Panc1 (cell line): Measurements from ENCODE around the gene PDCL3. TPM values are rescaled to one million over a fixed set of nuclear protein-coding genes. Genes with fewer than 3 reads are reported as not detected.

Experiments
- ATAC-seq: fragments of 200-7000 bp; cut with Tn5 transposase; 2 replicates; pipeline ENCODE4 v1.9.1; 2020; ENCODE audit warnings: mild to moderate bottlenecking, moderate library complexity
- BruUV-seq: library from RNA; stranded (reverse); fragments of 400-500 nt; replicated peaks from 2 replicates; lab custom pipeline; 2021; lab: Mats Ljungman, UMichigan
- CTCF ChIA-PET: fragments of 300-600 bp; sonication (Branson Sonifier 250); formaldehyde crosslinking; loops from one replicate; lab custom pipeline; 2022; ENCODE audit warnings: antibody characterized with exemption; lab: Charles Lee
- POLR2A ChIA-PET: fragments of 300-600 bp; sonication (Branson Sonifier 250); formaldehyde crosslinking; loops from one replicate; lab custom pipeline; 2022; ENCODE audit warnings: antibody characterized with exemption; lab: Charles Lee
- DNase-seq: peaks from one replicate; pipeline ENCODE4 v3.0.0-alpha.2; 2010; ENCODE audit warnings: low read depth, low spot score
- H3K27ac ChIP-seq: 2 replicates; pipeline ENCODE4 v1.5.1; 2011; ENCODE audit warnings: mild to moderate bottlenecking, low read length, inconsistent platforms
- H3K27me3 ChIP-seq: fragments of 200-500 bp; sonication (Bioruptor generic); 2 replicates; pipeline ENCODE4 v1.6.0; 2014; ENCODE audit warnings: low read length, inconsistent platforms; ENCODE audit not compliant: control insufficient read depth, insufficient read depth
- H3K36me3 ChIP-seq: fragments of 200-500 bp; sonication (Bioruptor generic); 2 replicates; pipeline ENCODE4 v1.5.1; 2014; ENCODE audit warnings: inconsistent platforms, mild to moderate bottlenecking, low read length, moderate library complexity; ENCODE audit not compliant: control insufficient read depth, insufficient read depth
- H3K4me1 ChIP-seq: 2 replicates; pipeline ENCODE4 v1.5.1; 2011; ENCODE audit warnings: inconsistent platforms, mild to moderate bottlenecking, low read length, moderate library complexity; ENCODE audit not compliant: control insufficient read depth, insufficient read depth
- H3K4me3 ChIP-seq, 2 experiments: 2 replicates each; pipeline ENCODE4 v1.5.1; 2011 to 2012; ENCODE audit warnings: low read depth in 2 of 2, low read length in 2 of 2, mild to moderate bottlenecking in 2 of 2, inconsistent platforms in 1 of 2, moderate library complexity in 1 of 2
- H3K9me3 ChIP-seq: fragments of 200-500 bp; sonication (Bioruptor generic); 2 replicates; pipeline ENCODE4 v1.5.1; 2014; ENCODE audit warnings: low read depth, mild to moderate bottlenecking, inconsistent platforms, low read length, moderate library complexity; ENCODE audit not compliant: control insufficient read depth, insufficient read depth
- POLR2AphosphoS5 ChIP-seq: IDR thresholded peaks from 2 replicates; pipeline ENCODE4 v1.6.1; 2012; ENCODE audit warnings: mild to moderate bottlenecking, low read depth, low read length, moderate library complexity
- SIN3A ChIP-seq: IDR thresholded peaks from 2 replicates; pipeline ENCODE4 v1.6.1; 2012; ENCODE audit warnings: low read depth, mild to moderate bottlenecking, low read length, moderate library complexity, borderline replicate concordance; ENCODE audit not compliant: insufficient read depth
- TCF7L2 ChIP-seq: IDR thresholded peaks from 2 replicates; pipeline ENCODE4 v1.6.1; 2011; ENCODE audit warnings: mild to moderate bottlenecking, low read depth, low read length, inconsistent platforms
- in situ Hi-C: cut with HindIII; loops from 2 replicates; pipeline ENCODE4 v1.10.0; 2016; ENCODE audit warnings: low sequenced_read_pairs, low pct_unique_long_range_greater_than_20kb
- intact Hi-C: fragments of 100-400 bp; cut with micrococcal nuclease; formaldehyde crosslinking; loops from one replicate; pipeline ENCODE4 v1.10.0; 2022; ENCODE audit not compliant: unreplicated experiment
- total RNA-seq: library from RNA; stranded (reverse); gene quantifications from one replicate; pipeline ENCODE4 v1.2.1, GENCODE V29; 2021; ENCODE audit not compliant: unreplicated experiment
- TF ChIP-seq, protein P1 (sequence below), 2 experiments: IDR thresholded peaks; 2 replicates each; pipeline ENCODE4 v1.6.1; 2011 to 2012; ENCODE audit warnings: low read depth in 2 of 2, control low read depth in 1 of 2, low read length in 1 of 2, mild to moderate bottlenecking in 1 of 2, moderate library complexity in 1 of 2; ENCODE audit not compliant: insufficient read depth in 1 of 2
- TF ChIP-seq, protein P2 (sequence below): fragments of 450-650 bp; IDR thresholded peaks from 2 replicates; pipeline ENCODE4 v1.5.1; 2017; ENCODE audit warnings: mild to moderate bottlenecking

Gene PDCL3
- total RNA-seq, 1 experiment from 2014 or later = 43.1 TPM

DNA sequence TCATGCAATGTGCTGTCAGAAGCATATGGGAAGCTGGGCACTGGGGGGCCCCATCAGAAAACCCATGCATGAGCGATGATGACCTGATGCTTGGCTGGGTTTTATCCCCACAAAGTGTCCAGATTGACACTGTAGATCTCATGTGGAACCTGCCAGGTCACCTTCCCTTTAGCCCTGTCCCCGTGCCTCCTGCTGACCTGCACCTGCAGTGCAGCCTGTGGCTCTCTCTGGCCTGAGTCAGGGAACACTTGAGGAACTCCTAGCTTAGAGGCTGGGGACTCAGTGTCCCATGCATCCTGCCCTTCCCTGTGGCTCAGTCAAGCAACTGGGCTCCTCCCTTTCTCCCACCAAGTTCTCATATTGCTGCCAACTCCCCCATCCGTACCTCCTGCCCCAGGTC, 57.7 kb downstream of the PDCL3 start:
- H3K4me3 ChIP-seq = no peak overlapping the region
- H3K27ac ChIP-seq = no peak overlapping the region
- BruUV-seq = no TSS peak
- CTCF ChIA-PET = no interaction called here
- no peaks in the 10 kb centered on the region for H3K36me3 ChIP-seq
- DNase-seq = no peak
- ATAC-seq = no peak
- no peaks in the 10 kb centered on the region for H3K4me1 ChIP-seq
- H3K27me3 ChIP-seq = no peaks in the 10 kb centered on the region
- intact Hi-C loops = no loop called here
- POLR2A ChIA-PET = no interaction called here
- in situ Hi-C loops = no loop called here
- no peak for TF ChIP-seq SIN3A
- TF ChIP-seq, protein P1, sequence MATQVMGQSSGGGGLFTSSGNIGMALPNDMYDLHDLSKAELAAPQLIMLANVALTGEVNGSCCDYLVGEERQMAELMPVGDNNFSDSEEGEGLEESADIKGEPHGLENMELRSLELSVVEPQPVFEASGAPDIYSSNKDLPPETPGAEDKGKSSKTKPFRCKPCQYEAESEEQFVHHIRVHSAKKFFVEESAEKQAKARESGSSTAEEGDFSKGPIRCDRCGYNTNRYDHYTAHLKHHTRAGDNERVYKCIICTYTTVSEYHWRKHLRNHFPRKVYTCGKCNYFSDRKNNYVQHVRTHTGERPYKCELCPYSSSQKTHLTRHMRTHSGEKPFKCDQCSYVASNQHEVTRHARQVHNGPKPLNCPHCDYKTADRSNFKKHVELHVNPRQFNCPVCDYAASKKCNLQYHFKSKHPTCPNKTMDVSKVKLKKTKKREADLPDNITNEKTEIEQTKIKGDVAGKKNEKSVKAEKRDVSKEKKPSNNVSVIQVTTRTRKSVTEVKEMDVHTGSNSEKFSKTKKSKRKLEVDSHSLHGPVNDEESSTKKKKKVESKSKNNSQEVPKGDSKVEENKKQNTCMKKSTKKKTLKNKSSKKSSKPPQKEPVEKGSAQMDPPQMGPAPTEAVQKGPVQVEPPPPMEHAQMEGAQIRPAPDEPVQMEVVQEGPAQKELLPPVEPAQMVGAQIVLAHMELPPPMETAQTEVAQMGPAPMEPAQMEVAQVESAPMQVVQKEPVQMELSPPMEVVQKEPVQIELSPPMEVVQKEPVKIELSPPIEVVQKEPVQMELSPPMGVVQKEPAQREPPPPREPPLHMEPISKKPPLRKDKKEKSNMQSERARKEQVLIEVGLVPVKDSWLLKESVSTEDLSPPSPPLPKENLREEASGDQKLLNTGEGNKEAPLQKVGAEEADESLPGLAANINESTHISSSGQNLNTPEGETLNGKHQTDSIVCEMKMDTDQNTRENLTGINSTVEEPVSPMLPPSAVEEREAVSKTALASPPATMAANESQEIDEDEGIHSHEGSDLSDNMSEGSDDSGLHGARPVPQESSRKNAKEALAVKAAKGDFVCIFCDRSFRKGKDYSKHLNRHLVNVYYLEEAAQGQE (IDR thresholded peaks at IDR 0.05; ENCODE audit: insufficient read depth in 1 of 2, low read depth in 2 of 2, low read length in 1 of 2) = no peak
- TF ChIP-seq, protein P2, sequence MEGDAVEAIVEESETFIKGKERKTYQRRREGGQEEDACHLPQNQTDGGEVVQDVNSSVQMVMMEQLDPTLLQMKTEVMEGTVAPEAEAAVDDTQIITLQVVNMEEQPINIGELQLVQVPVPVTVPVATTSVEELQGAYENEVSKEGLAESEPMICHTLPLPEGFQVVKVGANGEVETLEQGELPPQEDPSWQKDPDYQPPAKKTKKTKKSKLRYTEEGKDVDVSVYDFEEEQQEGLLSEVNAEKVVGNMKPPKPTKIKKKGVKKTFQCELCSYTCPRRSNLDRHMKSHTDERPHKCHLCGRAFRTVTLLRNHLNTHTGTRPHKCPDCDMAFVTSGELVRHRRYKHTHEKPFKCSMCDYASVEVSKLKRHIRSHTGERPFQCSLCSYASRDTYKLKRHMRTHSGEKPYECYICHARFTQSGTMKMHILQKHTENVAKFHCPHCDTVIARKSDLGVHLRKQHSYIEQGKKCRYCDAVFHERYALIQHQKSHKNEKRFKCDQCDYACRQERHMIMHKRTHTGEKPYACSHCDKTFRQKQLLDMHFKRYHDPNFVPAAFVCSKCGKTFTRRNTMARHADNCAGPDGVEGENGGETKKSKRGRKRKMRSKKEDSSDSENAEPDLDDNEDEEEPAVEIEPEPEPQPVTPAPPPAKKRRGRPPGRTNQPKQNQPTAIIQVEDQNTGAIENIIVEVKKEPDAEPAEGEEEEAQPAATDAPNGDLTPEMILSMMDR = no peak
- no peak for TF ChIP-seq POLR2AphosphoS5
- no peak for TF ChIP-seq TCF7L2
- no peaks in the 10 kb centered on the region for H3K9me3 ChIP-seq

DNA sequence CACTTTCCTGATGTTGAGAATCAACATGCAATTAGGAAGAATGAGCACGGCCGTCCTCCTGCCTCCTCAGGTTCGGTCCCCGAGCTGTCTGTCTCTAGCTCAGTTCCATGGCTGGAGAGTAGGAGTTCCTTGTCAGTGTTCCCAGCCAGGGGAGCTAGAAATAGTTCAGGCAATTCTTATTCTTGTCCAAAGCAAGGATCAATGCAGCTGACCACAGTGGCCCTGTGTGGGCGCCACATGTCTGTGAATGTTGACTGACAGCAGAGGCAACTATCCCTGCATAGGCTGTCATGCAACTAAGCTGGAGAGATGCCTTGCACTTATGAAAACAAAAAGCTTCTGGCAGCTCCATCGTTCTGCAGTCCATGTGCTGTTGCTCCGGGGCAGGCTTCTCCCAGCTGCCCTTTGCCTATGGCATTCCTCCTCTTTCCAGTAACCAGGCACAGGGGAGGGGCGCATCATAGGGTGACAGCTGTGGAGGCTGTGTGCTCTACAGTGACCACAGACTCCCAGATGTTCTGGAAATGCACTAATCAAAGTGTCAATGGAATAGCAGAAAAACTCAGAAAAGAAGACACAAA, 58.7 kb downstream of the PDCL3 start:
- ATAC-seq = no peak
- no TSS peak for BruUV-seq
- intact Hi-C loops = no loop called here
- POLR2A ChIA-PET = no interaction called here
- Histone ChIP-seq H3K27me3 (no peaks in the 10 kb centered on the region), H3K36me3 (no peaks in the 10 kb centered on the region), H3K27ac (no peak overlapping the region), H3K9me3 (no peaks in the 10 kb centered on the region), H3K4me3 (no peak overlapping the region), H3K4me1 (no peaks in the 10 kb centered on the region)
- TF ChIP-seq, protein P1 (IDR thresholded peaks at IDR 0.05; ENCODE audit: insufficient read depth in 1 of 2, low read depth in 2 of 2, low read length in 1 of 2) = no peak
- TF ChIP-seq POLR2AphosphoS5 (no peak), SIN3A (no peak), TCF7L2 (no peak)
- TF ChIP-seq, protein P2 = no peak
- DNase-seq = no peak
- CTCF ChIA-PET = interaction anchor here (0.6 kb wide), 1 partner anchor 529 kb away, joined by 7 read pairs; no protein-coding TSS in a partner anchor
- in situ Hi-C loops = no loop called here
